HT1080 (cell line): ENCODE data around the gene FBXL7. TPM values are rescaled to one million over a fixed set of nuclear protein-coding genes. Genes with fewer than 3 reads are reported as not detected.
A peak's percentile ranks its signal among the peaks of the same experiment; 100 is the strongest.

ENCODE experiments used
- DNase-seq: peaks from one replicate; pipeline ENCODE4 v3.0.0-alpha.2; 2015; ENCODE audit warnings: low read depth
- total RNA-seq: library from RNA; depleted of rRNA; stranded (reverse); fragments of >200 nt; shearing (Covaris generic); gene quantifications from 2 replicates; pipeline ENCODE4 v1.2.3, GENCODE V29; 2014

Gene FBXL7
- total RNA-seq, 1 experiment from 2014 or later, result 2.5 TPM

DNA sequence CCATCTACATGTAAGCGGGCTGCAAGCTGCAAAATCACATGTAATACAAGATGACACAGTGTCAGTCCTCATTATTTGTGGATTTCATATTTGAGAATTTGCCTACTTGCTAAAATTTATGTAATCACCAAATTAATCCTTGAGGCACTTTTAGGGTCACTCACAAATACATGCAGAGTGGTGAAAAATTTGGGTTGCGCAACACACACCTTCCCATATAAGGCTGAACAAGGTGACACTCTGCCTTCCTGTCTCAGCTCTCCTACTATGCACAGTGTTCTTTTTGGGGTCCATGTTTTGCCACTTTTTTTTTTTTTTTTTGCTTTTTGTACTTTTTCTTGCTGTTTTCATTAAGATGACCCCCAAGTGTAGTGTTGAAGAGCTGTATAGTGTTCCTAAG lies 111.0 kb downstream of the FBXL7 start:
- DNase-seq, result no peak

DNA sequence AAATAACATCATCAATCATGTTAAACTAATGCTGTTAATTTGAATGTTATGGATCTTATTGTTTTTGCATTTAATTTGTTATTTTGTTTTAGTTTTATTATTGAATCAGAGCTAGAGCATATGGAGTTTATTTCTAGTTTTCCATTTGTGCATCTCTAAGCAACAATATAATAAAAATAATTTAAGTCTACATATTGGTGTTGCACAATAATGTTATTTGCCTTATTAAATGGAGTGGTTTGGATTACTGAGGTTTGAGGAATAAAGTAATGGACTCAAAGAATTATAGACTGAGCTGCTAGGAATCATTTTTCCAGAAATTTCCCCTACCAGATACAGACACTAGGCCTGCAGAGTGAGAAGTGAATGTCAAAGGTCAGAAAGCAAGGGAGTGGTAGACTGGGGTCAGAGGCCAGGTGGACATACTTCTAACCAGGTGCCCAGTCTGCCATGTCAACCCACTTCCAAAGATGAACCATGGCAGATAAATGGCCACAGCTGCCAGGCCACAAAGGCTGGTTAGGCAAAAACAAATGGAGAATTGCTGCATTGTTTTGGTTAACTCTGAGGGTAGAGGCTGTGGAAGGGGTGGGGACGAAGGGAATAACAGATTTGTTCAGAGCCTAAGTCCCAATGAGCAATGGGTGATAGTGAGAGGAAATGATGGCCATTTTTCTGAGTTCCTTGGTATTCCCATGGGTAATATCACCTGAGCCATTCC lies 113.1 kb downstream of the FBXL7 start:
- no peak for DNase-seq

DNA sequence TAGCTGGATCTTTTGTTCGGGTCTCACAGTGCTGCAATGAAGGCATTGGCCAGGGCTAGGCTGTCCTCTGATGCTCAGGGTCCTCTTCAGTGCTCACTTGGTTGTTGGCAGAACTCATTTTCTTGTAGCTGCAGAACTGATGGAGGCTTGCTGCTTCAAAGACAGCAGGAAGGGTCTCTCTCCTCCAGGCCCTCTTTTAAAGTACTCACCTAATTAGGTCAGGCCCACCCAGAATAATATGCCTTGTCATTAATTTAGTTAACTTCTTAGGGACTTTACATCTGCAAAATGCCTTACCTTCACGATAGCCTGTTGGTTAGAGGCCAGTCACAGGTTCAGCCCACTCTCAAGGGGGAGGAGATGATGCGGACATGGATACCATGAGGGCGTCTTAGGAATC lies 114.7 kb downstream of the FBXL7 start:
- no peak for DNase-seq

DNA sequence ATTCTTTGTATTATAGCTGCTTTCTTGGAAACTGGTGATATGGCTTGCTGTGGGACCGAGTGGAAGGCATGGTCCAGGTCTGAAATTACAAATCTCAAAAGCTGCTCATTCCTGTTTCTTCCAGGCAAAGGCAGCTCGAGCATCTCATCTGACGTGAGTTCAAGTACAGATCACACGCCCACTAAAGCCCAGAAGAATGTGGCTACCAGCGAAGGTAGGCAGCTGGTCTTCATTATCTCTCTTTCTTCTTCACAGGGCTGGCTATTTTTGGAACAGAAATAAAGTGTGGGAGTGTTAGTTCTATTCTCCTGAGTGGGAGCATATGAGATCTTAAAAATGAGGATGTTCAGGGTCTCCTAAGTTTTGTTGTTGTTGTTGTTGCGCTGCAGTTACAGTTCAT lies 115.9 kb downstream of the FBXL7 start:
- no peak for DNase-seq

DNA sequence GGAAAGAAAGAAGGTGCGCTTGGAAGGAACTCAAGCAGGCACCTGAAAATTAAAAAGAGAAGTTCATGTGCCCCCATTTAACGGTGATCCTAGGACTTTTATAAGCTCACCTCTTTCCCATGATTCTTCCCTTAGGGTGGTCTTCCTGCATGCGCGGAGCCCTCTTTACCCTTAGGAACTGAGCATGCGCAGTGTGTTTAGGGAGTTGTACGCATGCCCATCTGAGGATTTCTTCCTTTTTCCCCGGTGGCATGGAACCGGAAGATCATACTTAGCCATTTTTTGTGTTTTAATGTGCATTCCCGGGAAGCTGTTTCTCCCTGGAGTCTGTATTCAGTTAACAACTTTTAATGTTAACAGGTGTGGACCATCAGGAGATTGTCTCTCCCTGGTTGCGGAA lies 119.0 kb downstream of the FBXL7 start:
- no peak for DNase-seq

DNA sequence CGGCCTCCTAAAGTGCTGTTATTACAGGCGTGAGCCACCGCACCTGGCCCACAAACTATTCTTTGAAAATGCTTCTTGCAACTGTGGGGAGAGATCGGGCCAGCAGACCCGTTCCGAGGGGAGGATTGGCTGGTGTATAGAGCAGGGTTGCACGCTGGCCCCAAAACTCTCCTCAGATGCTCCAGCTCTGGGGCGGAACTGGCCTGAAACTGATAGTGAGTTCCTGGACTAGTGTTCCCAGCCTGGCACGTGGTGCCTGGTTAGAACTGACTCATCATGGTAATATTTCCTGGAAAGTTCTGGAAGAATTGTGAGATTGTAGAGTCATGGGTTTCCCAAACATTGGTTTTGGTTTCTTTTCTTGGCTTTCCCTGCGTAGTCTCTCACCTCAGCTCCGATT lies 120.5 kb downstream of the FBXL7 start:
- peak; percentile 86 for DNase-seq

DNA sequence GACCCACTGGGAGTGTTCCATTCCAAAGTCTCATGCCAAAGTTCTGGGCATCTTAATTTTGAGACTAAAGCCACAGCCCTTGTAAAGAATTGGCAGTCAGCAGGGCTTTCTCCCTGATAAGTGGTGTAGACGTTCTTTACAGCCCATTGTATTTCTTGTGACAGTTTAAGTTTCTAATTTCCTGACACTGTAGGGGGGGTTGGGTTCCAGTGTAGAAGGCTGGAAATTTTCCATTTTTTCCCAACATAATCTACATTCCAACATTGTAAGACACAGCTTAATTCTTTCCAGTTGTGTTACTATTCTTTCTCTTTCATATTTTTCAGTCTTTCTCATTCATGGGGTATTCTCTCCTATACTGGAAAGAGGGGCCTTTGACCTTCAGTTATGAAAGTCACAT lies 121.1 kb downstream of the FBXL7 start:
- no peak for DNase-seq

DNA sequence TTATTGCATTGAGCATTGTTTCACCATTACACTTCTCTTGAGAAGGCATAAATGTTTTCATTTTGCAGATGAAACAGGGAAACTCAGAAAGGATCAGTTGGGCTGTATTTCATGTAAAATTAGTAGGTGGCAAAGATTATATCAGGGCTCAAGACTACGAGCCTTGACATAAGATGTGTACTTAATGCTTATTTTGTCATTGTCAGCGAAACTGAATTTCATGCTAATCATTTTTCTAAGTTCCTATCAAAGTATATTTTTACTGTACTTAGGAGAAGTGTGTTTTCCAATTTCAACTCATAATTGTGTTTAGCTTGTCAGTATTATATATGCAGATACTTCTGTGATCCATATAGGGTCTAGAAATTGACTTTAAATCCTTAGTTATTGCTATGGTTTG lies 123.8 kb downstream of the FBXL7 start:
- no peak for DNase-seq

DNA sequence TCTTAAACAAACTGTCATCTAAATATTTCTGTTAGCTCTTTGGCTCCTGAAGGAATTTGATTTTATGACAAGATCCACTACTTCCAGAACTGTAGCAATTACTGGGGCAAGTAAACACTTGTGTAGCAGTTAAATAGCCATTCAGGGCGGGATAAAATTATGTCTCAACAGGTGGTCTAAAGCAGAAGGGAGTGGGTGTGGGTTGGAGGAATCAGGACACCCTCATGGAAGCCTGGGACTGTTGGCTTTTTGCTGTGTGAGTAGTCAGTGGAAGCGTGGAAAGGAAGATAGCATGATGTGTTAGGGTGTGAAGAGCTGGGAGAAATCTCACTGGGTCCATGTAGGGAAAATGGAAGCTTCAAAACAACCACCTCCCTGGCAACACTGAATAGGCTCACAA lies 127.1 kb downstream of the FBXL7 start:
- DNase-seq, result no peak

DNA sequence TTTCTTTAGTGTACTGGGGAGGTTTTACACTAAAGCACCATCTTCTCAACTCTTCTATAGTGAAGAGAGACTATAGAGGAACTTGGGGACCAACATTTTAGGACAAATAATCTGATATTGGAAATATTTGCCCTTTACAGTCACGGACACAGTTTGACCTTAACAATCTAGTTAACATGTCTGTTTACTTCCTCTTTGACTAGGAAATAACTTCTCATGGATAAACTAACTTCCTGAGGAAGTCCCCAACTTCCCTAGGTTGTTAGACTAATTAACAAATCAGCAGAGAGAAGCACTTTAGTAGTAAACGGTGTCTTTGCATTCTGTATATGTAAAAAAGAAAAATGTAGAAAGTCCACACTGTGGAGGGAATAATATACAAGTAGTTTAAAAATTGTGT lies 127.7 kb downstream of the FBXL7 start:
- DNase-seq, result no peak

DNA sequence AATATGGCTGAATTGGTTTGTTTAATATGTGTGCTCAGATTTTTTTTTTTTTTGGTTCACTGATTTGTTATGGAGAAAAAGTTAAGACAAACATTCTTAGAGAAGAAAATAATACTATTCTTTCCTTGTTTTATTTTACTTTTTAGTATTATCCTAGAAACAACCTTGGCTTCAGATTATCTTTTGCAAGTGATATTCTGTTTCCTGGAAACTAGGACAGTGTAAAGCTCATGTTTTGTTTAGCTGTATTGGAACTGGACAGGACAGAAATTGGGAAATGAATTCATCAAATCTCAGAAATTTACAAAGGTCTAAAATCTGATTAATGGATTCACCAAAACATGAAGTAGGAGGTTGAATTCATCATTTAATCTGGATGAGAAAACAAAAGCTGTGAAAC lies 130.5 kb downstream of the FBXL7 start:
- DNase-seq, result no peak

DNA sequence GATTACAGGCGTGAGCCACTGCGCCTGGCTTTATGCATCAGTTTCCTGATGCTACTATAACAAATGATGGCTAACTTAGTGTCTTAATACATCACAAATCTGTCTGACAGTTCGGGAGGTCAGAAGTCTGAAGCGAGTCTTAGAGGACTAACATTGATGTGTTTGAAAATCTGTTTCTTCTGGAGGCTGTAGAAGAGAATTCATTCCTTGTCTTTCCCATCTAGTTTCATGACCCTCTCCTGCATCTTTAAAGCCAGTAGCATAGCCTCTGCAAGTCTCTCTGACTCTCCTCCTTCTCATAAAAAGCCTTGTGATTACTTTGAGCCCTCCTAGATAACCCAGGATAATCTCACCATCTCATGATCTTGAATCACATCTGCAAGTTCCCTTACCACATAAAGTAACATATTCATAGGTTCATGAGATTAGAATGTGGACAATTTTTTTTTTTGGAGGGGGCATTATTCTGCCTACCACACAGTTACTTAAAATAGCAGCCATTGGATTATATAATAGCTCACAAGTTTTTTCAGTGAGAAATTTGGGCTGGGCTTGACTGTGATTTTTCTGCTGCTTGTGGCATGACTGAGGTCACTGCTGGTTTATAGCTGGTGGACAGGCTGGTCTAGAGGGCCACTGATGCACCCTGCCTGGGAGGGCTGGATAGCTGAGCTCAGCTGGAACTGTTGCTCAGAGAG lies 134.8 kb downstream of the FBXL7 start:
- DNase-seq, result no peak

DNA sequence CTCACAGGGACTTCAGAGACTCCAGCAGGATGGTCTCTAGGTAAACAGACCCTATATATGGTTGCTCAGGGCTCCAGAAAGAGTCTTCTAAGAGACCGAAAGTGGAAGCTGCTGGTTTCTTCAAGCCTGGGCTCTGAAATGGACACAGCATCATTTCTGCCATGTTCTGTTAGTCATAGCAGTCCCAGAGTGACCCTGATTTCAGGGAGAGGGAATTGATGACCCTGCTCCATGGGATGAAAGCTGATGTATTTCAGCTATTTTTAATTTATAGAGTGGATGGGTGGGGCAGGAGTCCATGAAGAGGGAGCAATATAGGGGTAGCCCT lies 135.3 kb downstream of the FBXL7 start:
- DNase-seq, result no peak

DNA sequence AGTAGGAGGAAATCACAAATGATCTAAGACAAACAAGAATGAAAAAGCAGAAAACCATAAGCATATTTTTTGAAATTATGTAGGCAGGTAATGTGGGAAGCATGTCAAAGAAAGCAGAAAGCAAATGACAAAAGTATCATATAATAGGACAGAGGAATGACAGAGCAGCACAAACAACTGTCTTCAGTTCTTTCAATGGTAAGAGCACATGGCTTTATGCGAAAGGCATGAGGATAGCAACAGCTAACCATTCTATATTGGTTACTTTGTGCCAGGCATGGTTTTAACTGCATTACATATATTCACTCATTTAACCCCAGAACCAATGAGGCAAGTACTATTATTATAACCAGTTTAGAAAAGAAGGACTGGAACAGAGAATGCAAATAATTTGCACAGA lies 137.4 kb downstream of the FBXL7 start:
- DNase-seq, result no peak

DNA sequence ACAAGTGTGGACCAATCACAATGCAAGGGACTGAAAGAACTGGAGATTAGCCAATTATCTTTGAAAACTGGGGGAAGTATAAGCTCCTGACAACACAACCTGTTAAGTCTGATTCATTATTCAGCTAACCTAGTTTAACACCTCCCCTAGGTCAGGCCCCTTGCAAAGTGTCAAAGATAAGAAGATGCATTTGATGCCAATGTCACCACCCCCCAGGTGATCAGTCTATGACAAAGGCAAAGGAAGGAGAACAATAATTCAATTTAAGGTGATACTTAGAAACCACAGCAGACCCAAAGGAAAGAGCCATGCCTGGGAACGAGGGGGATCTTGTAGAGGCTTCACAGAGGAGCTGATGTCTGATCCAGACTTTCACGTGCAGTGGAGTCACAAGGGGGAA lies 137.9 kb downstream of the FBXL7 start:
- no peak for DNase-seq

DNA sequence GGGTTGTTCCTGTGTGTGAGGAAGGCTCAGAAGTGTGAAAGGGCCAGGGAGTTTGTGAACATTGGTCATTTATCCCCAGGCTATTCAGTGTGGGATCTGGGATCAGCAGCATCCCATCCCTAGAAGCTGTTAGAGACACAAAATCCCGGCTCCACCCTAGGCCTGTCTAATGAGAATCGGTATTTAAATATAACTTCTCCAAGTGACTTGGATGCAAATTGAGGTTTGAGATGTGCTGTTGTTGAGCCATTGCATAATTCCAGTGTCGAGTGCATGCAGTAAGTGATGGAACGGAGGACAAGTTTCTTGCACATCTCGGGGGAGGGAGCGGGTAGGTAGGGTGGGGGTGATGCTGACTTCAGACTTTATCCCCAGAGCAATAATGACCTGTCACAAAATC lies 138.3 kb downstream of the FBXL7 start:
- DNase-seq, result no peak

DNA sequence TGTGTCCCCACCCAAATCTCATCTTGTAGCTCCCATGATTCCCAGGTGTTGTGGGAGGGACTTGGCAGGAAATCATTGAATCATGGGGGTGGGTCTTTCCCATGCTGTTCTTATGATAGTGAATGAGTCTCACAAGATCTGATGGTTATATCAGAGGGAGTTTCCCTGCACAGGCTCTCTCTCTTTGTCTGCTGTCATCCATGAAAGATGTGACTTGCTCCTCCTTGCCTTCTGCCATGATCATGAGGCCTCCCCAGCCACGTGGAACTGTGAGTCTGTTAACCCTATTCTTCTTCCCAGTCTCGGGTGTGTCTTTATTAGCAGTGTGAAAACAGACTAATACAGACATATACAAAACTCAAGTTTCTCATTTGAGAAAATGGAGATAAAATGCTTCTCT lies 139.3 kb downstream of the FBXL7 start:
- no peak for DNase-seq

DNA sequence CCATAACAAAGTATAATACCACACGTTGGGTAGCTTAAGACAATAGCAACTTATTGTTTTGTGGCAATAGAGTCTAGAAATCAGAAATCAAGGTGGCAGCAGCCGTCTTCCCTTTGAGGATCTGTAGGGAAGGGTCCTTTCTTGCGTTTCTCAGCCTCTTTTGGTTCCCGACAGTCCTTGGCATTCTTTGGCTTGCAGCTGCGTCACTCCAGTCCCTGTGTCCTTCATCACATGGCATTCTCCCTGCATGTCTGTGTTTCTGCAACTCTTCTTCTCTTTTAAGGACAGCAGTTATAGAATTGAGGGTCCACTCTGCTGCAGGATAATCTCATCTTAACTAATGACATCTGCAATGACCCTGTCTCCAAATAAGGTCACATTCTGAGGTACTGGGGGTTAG lies 140.1 kb downstream of the FBXL7 start:
- DNase-seq, result no peak

DNA sequence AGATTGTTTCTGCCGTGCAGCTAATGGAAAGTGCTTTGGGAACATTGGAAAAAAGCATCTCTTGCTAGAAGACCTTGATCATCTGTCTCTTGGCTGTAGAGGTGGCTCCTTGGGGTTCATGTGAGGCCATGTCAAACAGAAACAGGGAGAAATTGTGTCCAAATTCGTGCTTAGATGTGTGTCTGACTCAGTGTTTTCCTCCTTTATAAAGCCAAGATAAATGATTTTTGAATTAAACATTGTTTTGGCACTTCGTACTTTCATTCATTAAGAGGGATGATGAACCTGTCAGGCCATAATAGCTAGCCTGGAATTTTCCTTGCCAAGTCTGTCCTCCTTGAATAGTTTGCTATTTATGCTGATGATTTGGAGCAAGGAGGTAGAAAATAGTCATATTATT lies 143.8 kb downstream of the FBXL7 start:
- no peak for DNase-seq

DNA sequence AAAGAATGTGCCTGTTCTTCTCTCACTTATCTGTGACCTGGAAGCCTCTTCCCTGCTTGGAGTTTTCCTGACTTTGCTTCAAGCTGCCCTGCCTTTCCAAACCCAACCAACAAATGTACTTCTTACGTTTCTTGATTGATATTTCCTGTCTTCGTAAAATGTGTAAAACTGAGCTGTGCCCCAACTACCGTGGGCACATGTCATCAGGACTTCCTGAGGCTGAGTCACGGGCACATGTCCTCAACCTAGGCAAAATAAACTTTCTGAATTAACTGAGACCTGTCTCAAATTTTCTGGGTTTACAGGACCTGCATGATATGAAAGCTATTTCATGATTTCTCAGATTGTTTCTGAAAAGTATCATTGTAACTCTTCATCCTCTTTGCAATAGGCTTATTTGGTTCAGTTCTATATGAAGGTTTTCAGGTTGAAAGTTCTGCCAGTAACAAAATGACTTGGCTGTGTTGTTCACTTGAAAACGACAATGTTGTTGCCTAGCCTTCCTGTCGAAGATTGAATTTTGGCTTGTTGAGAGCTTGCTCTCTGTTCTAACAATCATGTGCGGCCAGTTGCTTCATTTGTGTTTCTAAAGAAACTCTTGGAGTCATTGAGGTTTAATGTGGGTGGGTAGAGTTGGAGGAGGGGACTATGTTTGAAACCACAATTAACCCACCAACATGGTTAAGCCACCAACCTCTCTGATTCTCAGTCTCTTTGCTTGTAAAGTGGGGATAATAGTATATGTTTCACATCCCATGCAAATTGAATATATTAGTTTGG lies 145.6 kb downstream of the FBXL7 start:
- DNase-seq, result peak; percentile 82

DNA sequence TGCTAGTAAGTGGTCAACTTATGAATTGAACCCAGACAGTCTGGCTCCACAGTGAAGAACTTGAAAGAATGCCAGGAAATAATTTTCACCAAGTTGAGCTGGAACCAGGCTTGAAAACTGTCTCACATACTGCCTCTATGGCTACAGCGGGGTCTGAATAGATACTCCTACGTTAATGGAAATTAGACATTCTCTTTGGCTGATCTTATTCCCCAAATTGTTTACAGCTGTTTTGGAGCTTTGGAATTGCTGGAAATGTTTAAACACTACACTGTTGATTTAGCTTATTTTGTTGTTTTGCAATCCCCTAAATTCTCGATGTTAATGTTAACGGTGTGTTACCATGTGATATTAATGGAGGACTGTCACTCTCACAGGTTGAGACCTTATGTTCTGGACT lies 146.4 kb downstream of the FBXL7 start:
- DNase-seq, result no peak

DNA sequence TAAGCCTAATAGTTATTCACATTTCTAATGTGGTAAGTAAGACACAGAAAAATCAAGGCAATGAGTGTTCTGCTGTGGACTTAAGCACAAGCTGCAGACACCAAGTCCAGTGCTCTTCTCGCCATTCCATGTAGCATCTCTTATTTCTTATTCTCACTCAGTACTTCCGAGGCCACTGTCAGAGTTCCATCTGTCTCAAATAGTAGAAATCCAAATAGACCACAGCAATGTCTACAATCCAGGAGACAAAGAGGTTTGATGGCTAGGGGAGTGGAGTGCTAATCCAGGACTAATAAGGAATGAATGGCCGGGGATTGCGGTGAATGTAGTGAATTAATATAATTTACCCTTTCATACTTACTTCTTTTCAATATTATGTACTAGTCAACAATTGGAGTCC lies 147.3 kb downstream of the FBXL7 start:
- DNase-seq, result no peak

DNA sequence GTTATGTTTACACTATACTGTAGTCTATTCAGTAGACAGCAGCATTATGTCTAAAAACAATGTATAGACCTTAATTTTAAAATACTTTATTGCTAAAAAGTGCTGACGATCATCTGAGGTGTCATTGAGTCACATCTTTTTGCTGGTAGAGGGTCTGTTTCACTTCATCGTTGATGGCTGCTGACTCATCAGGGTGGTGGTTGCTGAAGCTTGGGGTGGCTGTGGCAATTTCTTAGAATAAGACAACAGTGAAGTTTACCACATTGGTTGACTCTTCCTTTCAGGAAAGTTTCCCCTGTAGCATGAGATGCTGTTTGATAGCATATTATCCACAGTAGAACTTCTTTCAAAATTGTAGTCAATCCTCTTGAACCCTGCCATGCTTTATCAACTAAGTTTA lies 150.3 kb downstream of the FBXL7 start:
- peak; percentile 71 for DNase-seq
